ENCODE results near the gene CHSY1. TPM values are rescaled to one million over a fixed set of nuclear protein-coding genes. Genes with fewer than 3 reads are reported as not detected.
A peak's percentile ranks its signal among the peaks of the same experiment; 100 is the strongest.

CHSY1 gene
- total and polyA plus RNA-seq, 2 of the 13 experiments (the other 11 are each of a cell fraction or from before 2014, with no cell fraction given) = 13.3 to 13.7 TPM

GRCh38 chr15:101277038-101277822 is 25.4 kb upstream of the CHSY1 start, which contains the start of gene SELENOS (continued):
- TF ChIP-seq PRDM15 (CRISPR knock-in tag; IDR thresholded peaks at IDR 0.05) = peak; percentile 89
- 0 out of 2 replicates have a peak, but pooled peaks have one; percentile 51 for TF ChIP-seq XBP1 (CRISPR knock-in tag; IDR thresholded peaks at IDR 0.05)
- no peak for TF ChIP-seq NFE2L1 (CRISPR knock-in tag; IDR thresholded peaks at IDR 0.05; ENCODE audit: borderline replicate concordance)
- TF ChIP-seq ZNF816 (CRISPR knock-in tag; IDR thresholded peaks at IDR 0.05; ENCODE audit: borderline replicate concordance) = no peak
- TF ChIP-seq ZNF891 (CRISPR knock-in tag; IDR thresholded peaks at IDR 0.05) = 0 out of 2 replicates have a peak, but pooled peaks have one; percentile 35
- TF ChIP-seq NCOR1 (IDR thresholded peaks at IDR 0.05; ENCODE audit: borderline replicate concordance, low read length) = no peak; the same call in 1 of the 2 replicates
- peak; percentile 41; the same call in 1 of the 2 replicates for TF ChIP-seq HNF4A (CRISPR knock-in tag; IDR thresholded peaks at IDR 0.05)
- TF ChIP-seq, protein P1, sequence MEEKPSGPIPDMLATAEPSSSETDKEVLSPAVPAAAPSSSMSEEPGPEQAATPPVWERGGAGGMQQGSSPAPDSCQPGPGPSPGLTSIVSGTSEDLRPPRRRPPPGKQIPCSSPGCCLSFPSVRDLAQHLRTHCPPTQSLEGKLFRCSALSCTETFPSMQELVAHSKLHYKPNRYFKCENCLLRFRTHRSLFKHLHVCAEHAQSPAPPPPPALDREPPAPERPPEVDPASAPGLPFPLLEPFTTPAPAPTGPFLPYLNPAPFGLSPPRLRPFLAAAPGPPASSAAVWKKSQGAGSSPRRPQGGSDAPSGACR (CRISPR knock-in tag; IDR thresholded peaks at IDR 0.05) = no peak
- TF ChIP-seq NFE2 (CRISPR knock-in tag; IDR thresholded peaks at IDR 0.05) = no peak
- no peak for TF ChIP-seq ZNF326 (CRISPR knock-in tag; IDR thresholded peaks at IDR 0.05; ENCODE audit: borderline replicate concordance)
- no peak for TF ChIP-seq ZNF383 (CRISPR knock-in tag; IDR thresholded peaks at IDR 0.05; ENCODE audit: borderline replicate concordance)
- no peak for TF ChIP-seq ZNF430 (CRISPR knock-in tag; IDR thresholded peaks at IDR 0.05)
- TF ChIP-seq ZNF597 (CRISPR knock-in tag; IDR thresholded peaks at IDR 0.05) = no peak
- TF ChIP-seq, protein P2, sequence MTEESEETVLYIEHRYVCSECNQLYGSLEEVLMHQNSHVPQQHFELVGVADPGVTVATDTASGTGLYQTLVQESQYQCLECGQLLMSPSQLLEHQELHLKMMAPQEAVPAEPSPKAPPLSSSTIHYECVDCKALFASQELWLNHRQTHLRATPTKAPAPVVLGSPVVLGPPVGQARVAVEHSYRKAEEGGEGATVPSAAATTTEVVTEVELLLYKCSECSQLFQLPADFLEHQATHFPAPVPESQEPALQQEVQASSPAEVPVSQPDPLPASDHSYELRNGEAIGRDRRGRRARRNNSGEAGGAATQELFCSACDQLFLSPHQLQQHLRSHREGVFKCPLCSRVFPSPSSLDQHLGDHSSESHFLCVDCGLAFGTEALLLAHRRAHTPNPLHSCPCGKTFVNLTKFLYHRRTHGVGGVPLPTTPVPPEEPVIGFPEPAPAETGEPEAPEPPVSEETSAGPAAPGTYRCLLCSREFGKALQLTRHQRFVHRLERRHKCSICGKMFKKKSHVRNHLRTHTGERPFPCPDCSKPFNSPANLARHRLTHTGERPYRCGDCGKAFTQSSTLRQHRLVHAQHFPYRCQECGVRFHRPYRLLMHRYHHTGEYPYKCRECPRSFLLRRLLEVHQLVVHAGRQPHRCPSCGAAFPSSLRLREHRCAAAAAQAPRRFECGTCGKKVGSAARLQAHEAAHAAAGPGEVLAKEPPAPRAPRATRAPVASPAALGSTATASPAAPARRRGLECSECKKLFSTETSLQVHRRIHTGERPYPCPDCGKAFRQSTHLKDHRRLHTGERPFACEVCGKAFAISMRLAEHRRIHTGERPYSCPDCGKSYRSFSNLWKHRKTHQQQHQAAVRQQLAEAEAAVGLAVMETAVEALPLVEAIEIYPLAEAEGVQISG (CRISPR knock-in tag; IDR thresholded peaks at IDR 0.05) = peak; percentile 75
- TF ChIP-seq ZNF709 (CRISPR knock-in tag; IDR thresholded peaks at IDR 0.05) = no peak; the same call in 1 of the 2 replicates
- no peak for TF ChIP-seq ZKSCAN8 (CRISPR knock-in tag; IDR thresholded peaks at IDR 0.05; ENCODE audit: borderline replicate concordance)
- no peak for TF ChIP-seq SYNCRIP (IDR thresholded peaks at IDR 0.05; ENCODE audit: insufficient read depth, low read depth, low read length)
- 0 out of 2 replicates have a peak, but pooled peaks have one; percentile 33 for TF ChIP-seq TFDP2 (CRISPR knock-in tag; IDR thresholded peaks at IDR 0.05)
- no peak for TF ChIP-seq ZNF567 (CRISPR knock-in tag; IDR thresholded peaks at IDR 0.05; ENCODE audit: borderline replicate concordance)
- TF ChIP-seq NFRKB (IDR thresholded peaks at IDR 0.05) = no peak

All from HepG2 (cell line).